Gastroesophageal sphincter (tissue), 3 donors: ENCODE results near the gene ZSCAN5B.

Experiments
- CTCF ChIP-seq, 4 experiments: fragments of 200-600 bp in 2 of 4; fragments of 450-650 bp in 2 of 4; sonication (generic) in 1 of 4; IDR thresholded peaks; one replicate each; pipeline ENCODE4 v1.5.1; 2017 to 2019; ENCODE audit warnings: antibody characterized with exemption in 4 of 4, mild to moderate bottlenecking in 2 of 4, moderate library complexity in 2 of 4
- POLR2A ChIP-seq, 2 donors: fragments of 450-650 bp; IDR thresholded peaks; one replicate each; pipeline ENCODE4 v1.6.1; 2017; ENCODE audit warnings: antibody characterized with exemption in 2 of 2, mild to moderate bottlenecking in 2 of 2, moderate library complexity in 1 of 2

GRCh38 chr19:56170261-56170660, 27.3 kb downstream of the ZSCAN5B start:
- no peak for TF ChIP-seq POLR2A (IDR thresholded peaks at IDR 0.05)
- TF ChIP-seq CTCF (IDR thresholded peaks at IDR 0.05), result no peak
